MM.1S (cell line): ENCODE results near the gene PLSCR4.

Experiments used
- DNase-seq: peaks from one replicate; pipeline ENCODE4 v3.0.0-alpha.2; 2015
- H2AFZ ChIP-seq: fragments of 300-600 bp; sonication (generic); 2 replicates; pipeline ENCODE4 v1.6.0; 2016; ENCODE audit warnings: antibody characterized with exemption, low read length
- H3F3A ChIP-seq: fragments of 300-600 bp; sonication (generic); 2 replicates; pipeline ENCODE4 v1.6.1; 2016; ENCODE audit warnings: mild to moderate bottlenecking, antibody characterized with exemption, low read length, moderate library complexity, mixed read lengths; ENCODE audit not compliant: insufficient read depth
- H3K27ac ChIP-seq: fragments of 300-600 bp; sonication (generic); 2 replicates; pipeline ENCODE4 v1.5.1; 2016; ENCODE audit warnings: mild to moderate bottlenecking, low read length
- H3K27me3 ChIP-seq: fragments of 300-600 bp; sonication (generic); replicated peaks from 2 replicates; pipeline ENCODE4 v1.6.0; 2016; ENCODE audit warnings: low read length; ENCODE audit not compliant: insufficient read depth
- H3K36me3 ChIP-seq: fragments of 300-600 bp; sonication (generic); replicated peaks from 2 replicates; pipeline ENCODE4 v1.6.1; 2016; ENCODE audit warnings: mild to moderate bottlenecking, low read length, mixed read lengths; ENCODE audit not compliant: insufficient read depth
- H3K4me1 ChIP-seq: fragments of 300-600 bp; sonication (generic); 2 replicates; pipeline ENCODE4 v1.6.1; 2016; ENCODE audit warnings: low read length, mixed read lengths
- H3K4me2 ChIP-seq: fragments of 300-600 bp; sonication (generic); 2 replicates; pipeline ENCODE4 v1.6.0; 2016; ENCODE audit warnings: low read depth, low read length
- H3K4me3 ChIP-seq: fragments of 300-600 bp; sonication (generic); 2 replicates; pipeline ENCODE4 v1.5.1; 2016; ENCODE audit warnings: low read length, mixed read lengths
- H3K79me2 ChIP-seq: fragments of 300-600 bp; sonication (generic); 2 replicates; pipeline ENCODE4 v1.6.1; 2016; ENCODE audit warnings: mixed run types, low read length, mixed read lengths
- H3K9ac ChIP-seq: fragments of 300-600 bp; sonication (generic); 2 replicates; pipeline ENCODE4 v1.6.1; 2016; ENCODE audit warnings: low read length, mixed read lengths
- H3K9me2 ChIP-seq: fragments of 300-600 bp; sonication (generic); replicated peaks from 2 replicates; pipeline ENCODE4 v1.6.1; 2016; ENCODE audit warnings: mild to moderate bottlenecking, low read length, mixed read lengths; ENCODE audit not compliant: insufficient read depth
- H3K9me3 ChIP-seq: fragments of 300-600 bp; sonication (generic); replicated peaks from 2 replicates; pipeline ENCODE4 v1.6.1; 2016; ENCODE audit warnings: mild to moderate bottlenecking, low read length, mixed read lengths; ENCODE audit not compliant: insufficient read depth
- H4K20me1 ChIP-seq: fragments of 300-600 bp; sonication (generic); 2 replicates; pipeline ENCODE4 v1.6.1; 2016; ENCODE audit warnings: mild to moderate bottlenecking, low read length, moderate library complexity, mixed read lengths; ENCODE audit not compliant: insufficient read depth
- CTCF ChIP-seq: fragments of 300-600 bp; sonication (generic); IDR thresholded peaks from 2 replicates; pipeline ENCODE4 v1.5.1; 2016; ENCODE audit warnings: antibody characterized with exemption, low read length, mixed read lengths
- EZH2 ChIP-seq: fragments of 300-600 bp; sonication (generic); optimal IDR thresholded peaks from 2 replicates; pipeline ENCODE3; 2017; ENCODE audit warnings: low read depth, mild to moderate bottlenecking, antibody characterized with exemption, low read length, mixed read lengths
- EZH2phosphoT487 ChIP-seq: fragments of 300-600 bp; sonication (generic); IDR thresholded peaks from 2 replicates; pipeline ENCODE4 v1.6.1; 2018; ENCODE audit warnings: antibody characterized with exemption, low read length

PLSCR4 gene

DNA sequence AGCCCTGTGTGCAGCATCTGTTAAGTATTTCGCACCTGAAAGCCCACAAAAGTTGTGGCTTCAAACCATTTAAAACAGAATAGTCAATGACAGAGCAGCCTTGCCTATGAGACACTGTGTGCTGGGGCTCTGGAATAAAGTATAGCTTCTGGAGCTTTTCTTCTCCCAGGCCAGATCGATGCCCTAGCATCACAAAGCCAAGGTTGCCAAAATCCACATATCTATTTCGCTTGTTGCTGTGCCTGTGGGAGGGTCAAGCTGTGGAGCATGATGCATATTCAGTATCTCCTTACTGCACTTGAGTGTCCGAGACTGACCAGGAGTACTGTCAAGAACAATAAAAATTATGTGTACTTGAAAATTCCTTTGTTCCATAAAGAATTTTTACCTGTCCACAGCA lies 97.5 kb downstream of the PLSCR4 start:
- no peak for DNase-seq
- Histone ChIP-seq H3F3A (peaks cover 3% of the 10 kb centered on the region; the same call in 1 of the 2 replicates), H3K9me2 (no peaks in the 10 kb centered on the region), H3K36me3 (no peaks in the 10 kb centered on the region), H3K9ac (no peak overlapping the region), H3K4me3 (no peak overlapping the region), H3K79me2 (peaks cover 39% of the 10 kb centered on the region), H3K27me3 (no peaks in the 10 kb centered on the region), H3K4me2 (no peak overlapping the region), H3K9me3 (no peaks in the 10 kb centered on the region), H2AFZ (no peak overlapping the region), H3K4me1 (peaks cover 11% of the 10 kb centered on the region), H3K27ac (no peak overlapping the region), H4K20me1 (no peaks in the 10 kb centered on the region)
- TF ChIP-seq CTCF (no peak), EZH2phosphoT487 (no peak), EZH2 (no peak)

DNA sequence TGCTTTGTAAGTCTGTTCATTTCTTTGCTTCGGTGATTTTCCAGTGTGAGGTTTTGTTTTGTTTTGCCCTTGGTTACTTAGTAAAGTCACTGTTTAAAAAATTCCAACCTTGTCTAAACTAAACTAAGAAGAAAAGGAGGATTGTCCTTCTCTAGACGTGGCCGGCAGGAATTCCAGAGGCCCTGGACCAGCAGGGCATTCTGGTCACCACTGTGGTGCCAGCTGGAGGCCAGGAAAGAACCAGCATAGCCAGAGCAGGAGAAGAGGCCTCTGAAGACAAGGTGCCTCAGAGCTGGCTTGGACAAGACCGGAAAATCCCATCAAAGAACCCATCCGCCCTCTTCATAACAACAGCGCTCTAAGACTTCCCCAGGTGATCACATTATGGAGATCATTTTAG lies 98.1 kb downstream of the PLSCR4 start:
- no peaks in the 10 kb centered on the region for H3K9me2 ChIP-seq
- H3F3A ChIP-seq, result peaks cover 3% of the 10 kb centered on the region; the same call in 1 of the 2 replicates
- no peak overlapping the region for H3K4me2 ChIP-seq
- H3K4me3 ChIP-seq, result no peak overlapping the region
- peaks cover 34% of the 10 kb centered on the region for H3K79me2 ChIP-seq
- TF ChIP-seq EZH2phosphoT487 (no peak), CTCF (no peak), EZH2 (no peak)
- no peak overlapping the region for H3K27ac ChIP-seq
- H3K9me3 ChIP-seq, result no peaks in the 10 kb centered on the region
- H2AFZ ChIP-seq, result no peak overlapping the region
- H4K20me1 ChIP-seq, result no peaks in the 10 kb centered on the region
- no peaks in the 10 kb centered on the region for H3K36me3 ChIP-seq
- H3K9ac ChIP-seq, result no peak overlapping the region
- H3K4me1 ChIP-seq, result peaks cover 11% of the 10 kb centered on the region
- no peak for DNase-seq
- no peaks in the 10 kb centered on the region for H3K27me3 ChIP-seq

DNA sequence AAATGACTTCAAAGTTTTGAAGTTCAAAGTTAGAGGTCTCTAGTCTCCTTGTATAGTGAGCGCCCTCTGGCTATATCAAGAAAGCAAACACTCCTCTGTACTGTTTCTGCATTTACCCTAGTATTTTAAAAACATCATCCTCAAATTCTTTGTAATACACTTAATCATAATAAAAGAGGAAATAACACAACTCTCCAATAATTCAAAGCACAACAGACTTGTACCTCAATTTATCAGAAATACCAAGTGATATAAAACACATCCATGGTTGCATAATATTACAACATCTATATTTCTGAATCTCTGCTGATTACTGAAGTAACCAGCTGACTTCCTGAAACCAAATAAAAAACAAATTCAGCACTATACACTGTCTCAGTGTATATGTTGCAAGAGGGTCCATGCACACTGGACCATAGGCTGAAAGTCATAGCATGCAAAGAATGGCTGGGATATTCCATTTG lies 102.4 kb downstream of the PLSCR4 start:
- Histone ChIP-seq H3K27ac (no peak overlapping the region), H3K9me3 (no peaks in the 10 kb centered on the region), H3K4me1 (peaks cover 4% of the 10 kb centered on the region; the same call in 1 of the 2 replicates), H2AFZ (no peak overlapping the region), H3K79me2 (peaks cover 21% of the 10 kb centered on the region), H4K20me1 (no peaks in the 10 kb centered on the region), H3K9ac (no peak overlapping the region), H3K27me3 (no peaks in the 10 kb centered on the region), H3F3A (no peaks in the 10 kb centered on the region), H3K4me2 (no peak overlapping the region), H3K9me2 (no peaks in the 10 kb centered on the region), H3K4me3 (no peak overlapping the region), H3K36me3 (no peaks in the 10 kb centered on the region)
- peak; percentile 14 for TF ChIP-seq CTCF
- no peak for TF ChIP-seq EZH2
- DNase-seq, result no peak
